K562 (cell line): ENCODE results near the gene MSI1. TPM values are rescaled to one million over a fixed set of nuclear protein-coding genes. Genes with fewer than 3 reads are reported as not detected.
A peak's percentile ranks its signal among the peaks of the same experiment; 100 is the strongest.

Source experiments
- ATAC-seq: fragments of 200-7000 bp; cut with Tn5 transposase; 3 replicates; pipeline ENCODE4 v1.9.1; 2020; ENCODE audit warnings: moderate library complexity
- BruUV-seq: library from RNA; stranded (reverse); fragments of 400-500 nt; replicated peaks from 2 replicates; lab custom pipeline; 2021; lab: Mats Ljungman, UMichigan
- CTCF ChIA-PET: fragments of 300-600 bp; formaldehyde crosslinking; extraction: SDS; loops from one replicate; lab custom pipeline; 2021; ENCODE audit warnings: low intra/inter-chr PET ratio; lab: Yijun Ruan, JAX
- POLR2A ChIA-PET: fragments of 300-600, 350-650 bp; sonication (Branson Sonifier 250); formaldehyde crosslinking; extraction: SDS; loops from one replicate; lab custom pipeline; 2021; ENCODE audit warnings: antibody characterized with exemption, inconsistent platforms; lab: Yijun Ruan, JAX
- DNase-seq, 4 experiments: peaks; one replicate each; pipeline versions ENCODE4 v3.0.0 to v3.0.0-alpha.2; 2011 to 2018; ENCODE audit warnings: low spot score in 3 of 4, mixed read lengths in 3 of 4; ENCODE audit errors: extremely low read depth in 1 of 4
- FAIRE-seq: peaks from 2 replicates; lab custom pipeline; 2011; peaks lifted over from hg19 to GRCh38; lab: Jason Lieb, UNC
- H2AFZ ChIP-seq: 2 replicates; pipeline ENCODE4 v1.6.0; 2011; ENCODE audit warnings: low read depth, low read length, control low read depth, inconsistent platforms
- H3K27ac ChIP-seq: fragments of 200-600 bp; 3 replicates; pipeline ENCODE4 v1.8.0; 2011; ENCODE audit warnings: low read depth, mild to moderate bottlenecking, control low read depth, inconsistent platforms, low read length, moderate library complexity, mixed read lengths; ENCODE audit errors: extremely low read depth
- H3K27me3 ChIP-seq, 2 experiments: fragments of 300-600 bp in 1 of 2; 2 replicates in 1 of 2; 3 replicates in 1 of 2; pipeline versions ENCODE4 v1.6.0 to v1.8.0; 2011; ENCODE audit warnings: inconsistent platforms in 2 of 2, low read length in 2 of 2, mild to moderate bottlenecking in 1 of 2, mixed read lengths in 1 of 2, moderate library complexity in 1 of 2; ENCODE audit not compliant: control insufficient read depth in 2 of 2, insufficient read depth in 2 of 2
- H3K36me3 ChIP-seq: fragments of 300-600 bp; 3 replicates; pipeline ENCODE4 v1.8.0; 2011; ENCODE audit warnings: mild to moderate bottlenecking, low read length, inconsistent platforms; ENCODE audit not compliant: control insufficient read depth, insufficient read depth
- H3K4me1 ChIP-seq, 2 experiments: fragments of 200-600 bp in 1 of 2; replicated peaks in 1 of 2; 2 replicates in 1 of 2; 3 replicates in 1 of 2; pipeline versions ENCODE4 v1.5.1 to v1.8.0; 2011; ENCODE audit warnings: inconsistent platforms in 2 of 2, low read length in 2 of 2, mild to moderate bottlenecking in 1 of 2, mixed read lengths in 1 of 2, moderate library complexity in 1 of 2; ENCODE audit not compliant: control insufficient read depth in 2 of 2, insufficient read depth in 2 of 2
- H3K4me2 ChIP-seq: 2 replicates; pipeline ENCODE4 v1.6.1; 2011; ENCODE audit warnings: low read length, control low read depth, inconsistent platforms, mixed read lengths; ENCODE audit not compliant: insufficient read depth
- H3K4me3 ChIP-seq: fragments of 200-600 bp; sonication (generic), shearing (Covaris generic); 2 replicates; pipeline ENCODE4 v1.5.1; 2016; ENCODE audit warnings: control low read depth, inconsistent platforms
- H3K79me2 ChIP-seq: fragments of 200-600 bp; 3 replicates; pipeline ENCODE4 v1.8.0; 2011; ENCODE audit warnings: low read length, inconsistent platforms; ENCODE audit not compliant: control insufficient read depth, insufficient read depth
- H3K9ac ChIP-seq, 2 experiments: 2 replicates each; pipeline versions ENCODE4 v1.6.0 to v1.6.1; 2011; ENCODE audit warnings: low read depth in 2 of 2, low read length in 2 of 2, control low read depth in 1 of 2, inconsistent platforms in 1 of 2, mild to moderate bottlenecking in 1 of 2, mixed read lengths in 1 of 2; ENCODE audit not compliant: insufficient read depth in 1 of 2
- H3K9me1 ChIP-seq: one replicate; pipeline ENCODE4 v1.6.0; 2011; ENCODE audit warnings: inconsistent platforms, mild to moderate bottlenecking, low read length, moderate library complexity; ENCODE audit not compliant: control insufficient read depth, insufficient read depth
- H3K9me3 ChIP-seq: replicated peaks from 2 replicates; pipeline ENCODE4 v1.5.1; 2011; ENCODE audit warnings: low read depth, low read length, inconsistent platforms; ENCODE audit not compliant: control insufficient read depth, insufficient read depth
- H4K20me1 ChIP-seq: replicated peaks from 2 replicates; pipeline ENCODE4 v1.6.1; 2011; ENCODE audit warnings: low read length, inconsistent platforms, mixed read lengths; ENCODE audit not compliant: control insufficient read depth, insufficient read depth
- EP400 ChIP-seq: fragments of 450-650 bp; IDR thresholded peaks from 2 replicates; pipeline ENCODE4 v1.6.1; 2017; ENCODE audit warnings: antibody characterized with exemption, mild to moderate bottlenecking, moderate library complexity
- FOSL1 ChIP-seq: fragments of 200-800 bp; sonication (Bioruptor generic); conservative IDR thresholded peaks from 2 replicates; pipeline ENCODE4 v1.6.1; 2016; ENCODE audit warnings: missing genetic modification characterization, missing compliant biosample characterization
- TCF15 ChIP-seq: fragments of 250-450 bp; sonication (Bioruptor Pico); IDR thresholded peaks from 2 replicates; pipeline ENCODE4 v1.8.0; 2022; ENCODE audit warnings: moderate library complexity, mild to moderate bottlenecking, inconsistent platforms
- ZC3H8 ChIP-seq: fragments of 450-650 bp; IDR thresholded peaks from 2 replicates; pipeline ENCODE4 v1.6.1; 2017
- ZFX ChIP-seq: sonication (generic); formaldehyde crosslinking; IDR thresholded peaks from 2 replicates; pipeline ENCODE4 v1.8.0; 2022; ENCODE audit warnings: mild to moderate bottlenecking, missing genetic modification reagents, moderate library complexity
- WGBS: fragments of 100-300 bp; shearing (Covaris generic); methylation state at CpG from one replicate; pipeline ENCODE4 v1.1.6; 2016; ENCODE audit warnings: low coverage, mixed read lengths; ENCODE audit not compliant: insufficient coverage; ENCODE audit errors: missing lambda C conversion rate; 5-methylcytosine and 5-hydroxymethylcytosine counted together
- in situ Hi-C: fragments of 300-500 bp; cut with MboI; formaldehyde crosslinking; loops from 4 replicates; pipeline ENCODE4 v1.15.0; 2018; ENCODE audit warnings: inconsistent platforms, mixed read lengths
- intact Hi-C: fragments of 100-400 bp; cut with micrococcal nuclease; formaldehyde crosslinking; loops from 2 replicates; pipeline ENCODE4 v1.14.2; 2022
- polyA plus RNA-seq, 8 experiments: library from polyadenylated mRNA; depleted of rRNA in 4 of 8; stranded (reverse) in 5 of 8; unstranded in 3 of 8; fragments of >200 nt; fragmentation: Nextera tagmentation in 2 of 8; fragmentation: Illumina TruSeq in 1 of 8; extraction: Ambion mirVana in 2 of 8; extraction: Trizol in 1 of 8; gene quantifications; 2 replicates each; pipeline versions ENCODE4 v1.2.1 to v1.2.3, GENCODE V29; 2011 to 2014; ENCODE audit warnings: inconsistent platforms in 1 of 8, missing spikeins in 1 of 8
- total RNA-seq, 7 experiments: library from RNA; depleted of rRNA in 6 of 7; stranded (reverse); fragments of >200 nt in 6 of 7; fragmentation: Illumina TruSeq in 2 of 7; extraction: Trizol in 2 of 7; gene quantifications; 2 replicates each; pipeline versions ENCODE4 v1.2.1 to v1.2.3, GENCODE V29; 2011 to 2021; ENCODE audit warnings: low replicate concordance in 1 of 7

Gene MSI1
- total and polyA plus RNA-seq, 9 of the 15 experiments (the other 6 are each of a cell fraction or from before 2014, with no cell fraction given) = 0.16 TPM; not detected in 8

- ATAC-seq = peak; percentile 12; the same call in 2 of the 3 replicates
- intact Hi-C loops = loop anchor here (2.0 to 10.0 kb wide), 3 partner anchors 32 to 320 kb away; partner anchors contain the start of genes CABP1 and POP5
- peak overlapping the region; percentile 75 for H3K4me2 ChIP-seq
These were observed 44.0 kb downstream of the MSI1 start for GRCh38 chr12:120324841-120325417.

More at GRCh38 chr12:120324841-120325417, 44.0 kb downstream of the MSI1 start:
- no peaks in the 10 kb centered on the region for H3K36me3 ChIP-seq
- BruUV-seq = no TSS peak
- H2AFZ ChIP-seq = peak overlapping the region; percentile 86
- TF ChIP-seq EP400 (peak; percentile 3; the same call in 1 of the 2 replicates), TCF15 (CRISPR knock-in tag) (no peak), ZC3H8 (no peak), FOSL1 (tag) (no peak), ZFX (no peak)
- no peak overlapping the region for H3K27ac ChIP-seq
- no peak overlapping the region for H3K4me3 ChIP-seq
- ChIA-PET CTCF (interaction anchor here (0.6 to 1.4 kb wide), 4 partner anchors 114 to 790 kb away, joined by 3 to 7 read pairs (median 4); no protein-coding TSS in a partner anchor), POLR2A (interaction anchor here (0.5 to 2.6 kb wide), 6 partner anchors 15 to 338 kb away, joined by 3 to 16 read pairs (median 3); partner anchors contain the start of genes RNU4-1 and RNU4-2)
- peak overlapping the region in 1 of 2 experiments; percentile 65; a peak in 1 of 4 replicates for H3K9ac ChIP-seq
- no peaks in the 10 kb centered on the region for H3K9me1 ChIP-seq
- WGBS = 19% methylated on average over 9 of the region's 9 CpGs
- H3K4me1 ChIP-seq = peaks cover 0 to 5% of the 10 kb centered on the region in 2 experiments; a peak in 3 of 5 replicates
- no peak for DNase-seq
- peaks cover 7 to 13% of the 10 kb centered on the region in 2 experiments; a peak in 3 of 5 replicates for H3K27me3 ChIP-seq
- in situ Hi-C loops = loop anchor here (10.0 to 25.0 kb wide), 2 partner anchors 110 to 337 kb away; partner anchors contain the start of gene COX6A1
- no peaks in the 10 kb centered on the region for H3K79me2 ChIP-seq
- FAIRE-seq = no peak
- no peaks in the 10 kb centered on the region for H3K9me3 ChIP-seq
- H4K20me1 ChIP-seq = peaks cover 5% of the 10 kb centered on the region; the same call in 1 of the 2 replicates
